HEK293 (cell line): Measurements from ENCODE around the gene BMPR2.
"Not testable (repeated sequence)": the region's sequence is repeated elsewhere in the genome, so short reads cannot be mapped to it uniquely, and the experiment has no call there.

ENCODE experiments used
- KLF8 ChIP-seq: fragments of 450-650 bp; formaldehyde crosslinking; IDR thresholded peaks from 2 replicates; pipeline ENCODE4 v1.5.1; 2016; ENCODE audit warnings: missing biosample characterization, missing genetic modification characterization
- ZBTB8A ChIP-seq: fragments of 450-650 bp; formaldehyde crosslinking; IDR thresholded peaks from 2 replicates; pipeline ENCODE4 v1.5.1; 2016; ENCODE audit warnings: missing biosample characterization, missing genetic modification characterization
- ZNF366 ChIP-seq: fragments of 450-650 bp; formaldehyde crosslinking; conservative IDR thresholded peaks from 2 replicates; pipeline ENCODE4 v1.5.1; 2016; ENCODE audit warnings: missing biosample characterization, missing genetic modification characterization
- ZNF629 ChIP-seq: fragments of 450-650 bp; formaldehyde crosslinking; IDR thresholded peaks from 2 replicates; pipeline ENCODE4 v1.5.1; 2017; ENCODE audit warnings: missing biosample characterization, missing genetic modification characterization

GRCh38 chr2:202358924-202359323 is 17.2 kb upstream of the BMPR2 start:
- not testable (repeated sequence) for TF ChIP-seq ZNF366, KLF8, ZBTB8A, ZNF629 (tag by site-specific recombination)
